HL-60 (cell line): Measurements from ENCODE around the gene CYP2D6.
A peak's percentile ranks its signal among the peaks of the same experiment; 100 is the strongest.

Experiments used
- CTCF ChIP-seq: IDR thresholded peaks from one replicate; pipeline ENCODE4 v1.5.1; 2011; ENCODE audit warnings: low read length, control low read depth, inconsistent platforms; ENCODE audit not compliant: insufficient read depth
- GABPA ChIP-seq: IDR thresholded peaks from 2 replicates; pipeline ENCODE4 v1.6.1; 2012; ENCODE audit warnings: low read depth
- POLR2AphosphoS5 ChIP-seq: IDR thresholded peaks from 2 replicates; pipeline ENCODE4 v1.6.1; 2012; ENCODE audit warnings: low read depth
- REST ChIP-seq: IDR thresholded peaks from 2 replicates; pipeline ENCODE4 v1.6.1; 2012; ENCODE audit warnings: low read depth; ENCODE audit not compliant: insufficient replicate concordance
- SPI1 ChIP-seq: IDR thresholded peaks from 2 replicates; pipeline ENCODE4 v1.6.1; 2012; ENCODE audit warnings: low read depth, mild to moderate bottlenecking, borderline replicate concordance

GRCh38 chr22:42079319-42080251, 51.0 kb downstream of the CYP2D6 start, which contains the start of gene SMDT1:
- TF ChIP-seq CTCF: no peak
- TF ChIP-seq POLR2AphosphoS5: peak; percentile 81
- peak; percentile 83 for TF ChIP-seq REST
- TF ChIP-seq GABPA: no peak
- no peak for TF ChIP-seq SPI1
